ENCODE measurements around the gene DOCK9.

DNA sequence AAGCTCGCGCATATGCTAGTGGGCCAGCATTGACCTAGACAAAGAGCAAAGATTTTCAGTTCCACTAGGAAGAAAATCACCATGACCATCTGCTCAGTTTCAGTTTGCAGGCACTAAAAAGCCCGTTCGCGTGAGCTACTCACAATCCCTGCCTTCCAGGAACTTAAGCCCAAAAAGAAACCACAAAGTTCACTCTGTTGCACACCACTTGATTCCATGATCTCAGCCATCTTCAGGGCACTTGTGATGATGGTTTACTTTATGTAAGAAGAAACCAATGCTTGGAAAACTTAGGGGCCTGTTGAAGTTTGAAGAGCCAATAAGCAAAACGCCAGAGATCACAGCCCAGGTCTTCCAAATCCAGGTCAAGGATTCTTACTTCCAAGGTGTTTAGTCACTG is 180.4 kb downstream of the DOCK9 start:
- TF ChIP-seq EZH2 (IDR thresholded peaks at IDR 0.05; ENCODE audit: low read length, missing control alignments), result no peak
- TF ChIP-seq, protein P1, sequence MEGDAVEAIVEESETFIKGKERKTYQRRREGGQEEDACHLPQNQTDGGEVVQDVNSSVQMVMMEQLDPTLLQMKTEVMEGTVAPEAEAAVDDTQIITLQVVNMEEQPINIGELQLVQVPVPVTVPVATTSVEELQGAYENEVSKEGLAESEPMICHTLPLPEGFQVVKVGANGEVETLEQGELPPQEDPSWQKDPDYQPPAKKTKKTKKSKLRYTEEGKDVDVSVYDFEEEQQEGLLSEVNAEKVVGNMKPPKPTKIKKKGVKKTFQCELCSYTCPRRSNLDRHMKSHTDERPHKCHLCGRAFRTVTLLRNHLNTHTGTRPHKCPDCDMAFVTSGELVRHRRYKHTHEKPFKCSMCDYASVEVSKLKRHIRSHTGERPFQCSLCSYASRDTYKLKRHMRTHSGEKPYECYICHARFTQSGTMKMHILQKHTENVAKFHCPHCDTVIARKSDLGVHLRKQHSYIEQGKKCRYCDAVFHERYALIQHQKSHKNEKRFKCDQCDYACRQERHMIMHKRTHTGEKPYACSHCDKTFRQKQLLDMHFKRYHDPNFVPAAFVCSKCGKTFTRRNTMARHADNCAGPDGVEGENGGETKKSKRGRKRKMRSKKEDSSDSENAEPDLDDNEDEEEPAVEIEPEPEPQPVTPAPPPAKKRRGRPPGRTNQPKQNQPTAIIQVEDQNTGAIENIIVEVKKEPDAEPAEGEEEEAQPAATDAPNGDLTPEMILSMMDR (conservative IDR thresholded peaks at IDR 0.05 in 1 of 2, IDR thresholded peaks at IDR 0.05 in 1 of 2; ENCODE audit: low read depth in 1 of 2, low read length in 2 of 2), result no peak
